Sigmoid colon (tissue), 4 donors: ENCODE data around the gene SUPT20HL1.

Experiments
- POLR2A ChIP-seq, 2 donors: fragments of 450-650 bp; IDR thresholded peaks; one replicate each; pipeline ENCODE4 v1.6.1; 2016; ENCODE audit warnings: antibody characterized with exemption in 2 of 2, mild to moderate bottlenecking in 2 of 2, moderate library complexity in 2 of 2
- POLR2AphosphoS5 ChIP-seq, 4 donors: sonication (generic); formaldehyde crosslinking; IDR thresholded peaks; one replicate each; pipeline ENCODE4 v1.6.1; 2017; ENCODE audit warnings: antibody characterized with exemption in 4 of 4
- TF ChIP-seq, protein P1 (sequence below), 4 experiments: fragments of 450-650 bp in 3 of 4; fragments of 200-600 bp in 1 of 4; IDR thresholded peaks; one replicate each; pipeline ENCODE4 v1.5.1; 2016 to 2019; ENCODE audit warnings: antibody characterized with exemption in 4 of 4, mild to moderate bottlenecking in 3 of 4, moderate library complexity in 2 of 4

DNA sequence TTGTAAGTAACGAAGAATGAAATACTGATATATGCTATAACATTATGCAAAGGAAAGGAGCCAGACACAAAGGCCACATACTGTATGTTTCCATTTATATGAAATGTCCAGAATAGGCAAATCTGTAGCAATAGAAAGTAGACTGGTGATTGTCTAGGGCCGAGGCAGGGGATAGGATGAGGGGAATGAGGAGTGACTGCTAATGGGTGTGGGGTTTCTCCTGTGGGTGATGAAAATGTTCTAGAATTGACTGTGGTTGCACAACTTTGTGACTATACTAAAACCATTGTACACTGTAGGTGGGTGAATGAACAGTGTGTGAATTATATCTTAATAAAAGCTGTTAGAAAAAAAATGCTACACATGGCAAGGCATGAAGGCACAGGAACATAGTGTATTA is 19.9 kb upstream of the SUPT20HL1 start:
- TF ChIP-seq, protein P1, sequence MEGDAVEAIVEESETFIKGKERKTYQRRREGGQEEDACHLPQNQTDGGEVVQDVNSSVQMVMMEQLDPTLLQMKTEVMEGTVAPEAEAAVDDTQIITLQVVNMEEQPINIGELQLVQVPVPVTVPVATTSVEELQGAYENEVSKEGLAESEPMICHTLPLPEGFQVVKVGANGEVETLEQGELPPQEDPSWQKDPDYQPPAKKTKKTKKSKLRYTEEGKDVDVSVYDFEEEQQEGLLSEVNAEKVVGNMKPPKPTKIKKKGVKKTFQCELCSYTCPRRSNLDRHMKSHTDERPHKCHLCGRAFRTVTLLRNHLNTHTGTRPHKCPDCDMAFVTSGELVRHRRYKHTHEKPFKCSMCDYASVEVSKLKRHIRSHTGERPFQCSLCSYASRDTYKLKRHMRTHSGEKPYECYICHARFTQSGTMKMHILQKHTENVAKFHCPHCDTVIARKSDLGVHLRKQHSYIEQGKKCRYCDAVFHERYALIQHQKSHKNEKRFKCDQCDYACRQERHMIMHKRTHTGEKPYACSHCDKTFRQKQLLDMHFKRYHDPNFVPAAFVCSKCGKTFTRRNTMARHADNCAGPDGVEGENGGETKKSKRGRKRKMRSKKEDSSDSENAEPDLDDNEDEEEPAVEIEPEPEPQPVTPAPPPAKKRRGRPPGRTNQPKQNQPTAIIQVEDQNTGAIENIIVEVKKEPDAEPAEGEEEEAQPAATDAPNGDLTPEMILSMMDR (IDR thresholded peaks at IDR 0.05) = no peak
- TF ChIP-seq POLR2A (IDR thresholded peaks at IDR 0.05) (no peak), POLR2AphosphoS5 (IDR thresholded peaks at IDR 0.05) (no peak)
